GM12878 (cell line): Measurements from ENCODE around the gene RBM48. TPM values are rescaled to one million over a fixed set of nuclear protein-coding genes. Genes with fewer than 3 reads are reported as not detected.

Experiments used
- ATF2 ChIP-seq: IDR thresholded peaks from 2 replicates; pipeline ENCODE4 v1.6.1; 2012; ENCODE audit warnings: low read length, inconsistent platforms
- BCL3 ChIP-seq: IDR thresholded peaks from 2 replicates; pipeline ENCODE4 v1.6.1; 2011; ENCODE audit warnings: borderline replicate concordance, low read depth, mild to moderate bottlenecking, moderate library complexity, low read length; ENCODE audit not compliant: insufficient read depth, poor library complexity, severe bottlenecking
- BHLHE40 ChIP-seq, 2 experiments: fragments of 450-650 bp in 1 of 2; IDR thresholded peaks; 2 replicates each; pipeline ENCODE4 v1.6.1; 2011 to 2017; ENCODE audit warnings: low read depth in 2 of 2, borderline replicate concordance in 1 of 2, improper control_type of control experiment in 1 of 2, low read length in 1 of 2, mild to moderate bottlenecking in 1 of 2
- CEBPZ ChIP-seq: fragments of 150-350 bp; IDR thresholded peaks from 2 replicates; pipeline ENCODE4 v1.6.1; 2016; ENCODE audit warnings: low read depth, low read length
- FOS ChIP-seq: IDR thresholded peaks from 3 replicates; pipeline ENCODE4 v1.6.1; 2011; ENCODE audit warnings: borderline replicate concordance; ENCODE audit not compliant: insufficient read length; ENCODE audit errors: extremely low read depth
- JUNB ChIP-seq: IDR thresholded peaks from 2 replicates; pipeline ENCODE4 v1.6.1; 2016; ENCODE audit warnings: antibody characterized with exemption, mild to moderate bottlenecking
- MEF2B ChIP-seq: fragments of 450-650 bp; IDR thresholded peaks from 2 replicates; pipeline ENCODE4 v1.6.1; 2018; ENCODE audit warnings: mild to moderate bottlenecking, moderate library complexity; ENCODE audit not compliant: partially characterized antibody, poor library complexity, severe bottlenecking
- MYB ChIP-seq: fragments of 150-350 bp; IDR thresholded peaks from 2 replicates; pipeline ENCODE4 v1.6.1; 2014; ENCODE audit warnings: mild to moderate bottlenecking, low read depth, low read length, borderline replicate concordance
- NR2F1 ChIP-seq: fragments of 450-650 bp; conservative IDR thresholded peaks from 2 replicates; pipeline ENCODE4 v1.6.1; 2017; ENCODE audit warnings: mild to moderate bottlenecking
- RELB ChIP-seq: fragments of 450-650 bp; IDR thresholded peaks from 2 replicates; pipeline ENCODE4 v1.6.1; 2017; ENCODE audit warnings: low read depth, mild to moderate bottlenecking, moderate library complexity
- ZBTB4 ChIP-seq: fragments of 450-650 bp; formaldehyde crosslinking; IDR thresholded peaks from 2 replicates; pipeline ENCODE4 v1.4.0; 2022; ENCODE audit warnings: mild to moderate bottlenecking, moderate library complexity
- ZZZ3 ChIP-seq: IDR thresholded peaks from 2 replicates; pipeline ENCODE4 v1.6.1; 2011; ENCODE audit warnings: low read depth; ENCODE audit not compliant: control insufficient read depth, insufficient read length
- polyA plus RNA-seq, 11 experiments: library from polyadenylated mRNA; depleted of rRNA in 4 of 11; unstranded in 6 of 11; stranded (reverse) in 5 of 11; fragments of >200 nt; fragmentation: Nextera tagmentation in 4 of 11; fragmentation: Illumina TruSeq in 1 of 11; extraction: Ambion mirVana in 4 of 11; extraction: Trizol in 1 of 11; gene quantifications; 1 replicate in 1 of 11; 2 replicates in 10 of 11; pipeline versions ENCODE4 v1.2.1 to v1.2.3, GENCODE V29; 2011 to 2016; ENCODE audit warnings: inconsistent platforms in 2 of 11, missing spikeins in 2 of 11, low read depth in 1 of 11
- total RNA-seq, 4 experiments: library from RNA; depleted of rRNA in 3 of 4; stranded (reverse); fragments of >200 nt in 3 of 4; fragmentation: Illumina TruSeq in 1 of 4; extraction: Trizol in 1 of 4; gene quantifications; 2 replicates each; pipeline versions ENCODE4 v1.2.1 to v1.2.3, GENCODE V29; 2013 to 2021
- TF ChIP-seq, protein P1 (sequence below): fragments of 450-650 bp; IDR thresholded peaks from 2 replicates; pipeline ENCODE4 v1.6.1; 2017; ENCODE audit warnings: antibody characterized with exemption, mild to moderate bottlenecking, moderate library complexity

RBM48 gene
- total and polyA plus RNA-seq, 10 of the 15 experiments (the other 5 are each of a cell fraction or from before 2014, with no cell fraction given), result 8.5 to 14.7 (median 11.6) TPM

GRCh38 chr7:92528188-92528957 lies at the start of gene RBM48, which contains the start of gene PEX1 (continued):
- TF ChIP-seq, protein P1, sequence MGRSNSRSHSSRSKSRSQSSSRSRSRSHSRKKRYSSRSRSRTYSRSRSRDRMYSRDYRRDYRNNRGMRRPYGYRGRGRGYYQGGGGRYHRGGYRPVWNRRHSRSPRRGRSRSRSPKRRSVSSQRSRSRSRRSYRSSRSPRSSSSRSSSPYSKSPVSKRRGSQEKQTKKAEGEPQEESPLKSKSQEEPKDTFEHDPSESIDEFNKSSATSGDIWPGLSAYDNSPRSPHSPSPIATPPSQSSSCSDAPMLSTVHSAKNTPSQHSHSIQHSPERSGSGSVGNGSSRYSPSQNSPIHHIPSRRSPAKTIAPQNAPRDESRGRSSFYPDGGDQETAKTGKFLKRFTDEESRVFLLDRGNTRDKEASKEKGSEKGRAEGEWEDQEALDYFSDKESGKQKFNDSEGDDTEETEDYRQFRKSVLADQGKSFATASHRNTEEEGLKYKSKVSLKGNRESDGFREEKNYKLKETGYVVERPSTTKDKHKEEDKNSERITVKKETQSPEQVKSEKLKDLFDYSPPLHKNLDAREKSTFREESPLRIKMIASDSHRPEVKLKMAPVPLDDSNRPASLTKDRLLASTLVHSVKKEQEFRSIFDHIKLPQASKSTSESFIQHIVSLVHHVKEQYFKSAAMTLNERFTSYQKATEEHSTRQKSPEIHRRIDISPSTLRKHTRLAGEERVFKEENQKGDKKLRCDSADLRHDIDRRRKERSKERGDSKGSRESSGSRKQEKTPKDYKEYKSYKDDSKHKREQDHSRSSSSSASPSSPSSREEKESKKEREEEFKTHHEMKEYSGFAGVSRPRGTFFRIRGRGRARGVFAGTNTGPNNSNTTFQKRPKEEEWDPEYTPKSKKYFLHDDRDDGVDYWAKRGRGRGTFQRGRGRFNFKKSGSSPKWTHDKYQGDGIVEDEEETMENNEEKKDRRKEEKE, result no peak
- TF ChIP-seq ZZZ3, result no peak
- TF ChIP-seq MYB, result no peak
- TF ChIP-seq RELB, result peak; percentile 100
- TF ChIP-seq NR2F1, result no peak; the same call in 1 of the 2 replicates
- TF ChIP-seq JUNB, result no peak
- TF ChIP-seq CEBPZ, result peak; percentile 68; the same call in 1 of the 2 replicates
- TF ChIP-seq BHLHE40 (IDR thresholded peaks at IDR 0.05; ENCODE audit: borderline replicate concordance in 1 of 2, low read depth in 2 of 2, low read length in 1 of 2), result peak; percentile 60 to 74; a peak in 3 of 4 replicates
- TF ChIP-seq FOS, result peak; percentile 52
- TF ChIP-seq BCL3, result no peak
- peak; percentile 20 for TF ChIP-seq MEF2B
- no peak for TF ChIP-seq ATF2
- TF ChIP-seq ZBTB4, result no peak
